ENCODE results near the gene LPGAT1. TPM values are rescaled to one million over a fixed set of nuclear protein-coding genes. Genes with fewer than 3 reads are reported as not detected.

Gene LPGAT1
- total and polyA plus RNA-seq, 2 experiments from 2014 or later = 36.4 to 92.1 TPM

DNA sequence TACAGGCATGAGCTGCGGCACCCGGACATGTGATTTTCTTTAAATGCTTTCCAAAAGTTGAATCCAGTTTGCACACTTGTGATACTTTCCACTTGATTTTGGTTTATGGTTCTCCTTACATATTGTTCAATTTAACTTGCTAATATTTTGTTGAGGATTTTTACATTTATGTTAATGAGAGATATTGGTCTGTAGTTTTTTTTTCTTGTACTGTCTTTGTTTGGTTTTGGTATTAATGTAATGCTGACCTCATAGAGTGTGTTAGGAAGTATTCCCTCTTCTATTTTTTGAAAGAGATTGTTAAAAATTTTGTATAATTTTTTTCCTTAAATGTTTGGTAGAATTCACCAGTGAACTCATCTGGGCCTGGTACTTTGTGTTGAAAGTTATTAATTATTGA is 34.6 kb upstream of the LPGAT1 start:
- Histone ChIP-seq H3K4me3 (no peak overlapping the region), H3K9me3 (ENCODE audit: low read depth) (no peaks in the 10 kb centered on the region), H3K9me2 (replicated peaks; ENCODE audit: insufficient read depth) (no peaks in the 10 kb centered on the region), H3K27ac (no peak overlapping the region), H3K4me2 (no peak overlapping the region), H2AFZ (no peak overlapping the region), H3K4me1 (ENCODE audit: insufficient read depth) (no peaks in the 10 kb centered on the region), H3K36me3 (replicated peaks; ENCODE audit: insufficient read depth, low read depth) (no peaks in the 10 kb centered on the region), H3K27me3 (no peaks in the 10 kb centered on the region), H4K20me1 (ENCODE audit: insufficient read depth, poor library complexity, severe bottlenecking) (no peaks in the 10 kb centered on the region), H3K79me2 (no peaks in the 10 kb centered on the region)
- DNase-seq (ENCODE audit: low spot score) = no peak
- TF ChIP-seq, protein P1, sequence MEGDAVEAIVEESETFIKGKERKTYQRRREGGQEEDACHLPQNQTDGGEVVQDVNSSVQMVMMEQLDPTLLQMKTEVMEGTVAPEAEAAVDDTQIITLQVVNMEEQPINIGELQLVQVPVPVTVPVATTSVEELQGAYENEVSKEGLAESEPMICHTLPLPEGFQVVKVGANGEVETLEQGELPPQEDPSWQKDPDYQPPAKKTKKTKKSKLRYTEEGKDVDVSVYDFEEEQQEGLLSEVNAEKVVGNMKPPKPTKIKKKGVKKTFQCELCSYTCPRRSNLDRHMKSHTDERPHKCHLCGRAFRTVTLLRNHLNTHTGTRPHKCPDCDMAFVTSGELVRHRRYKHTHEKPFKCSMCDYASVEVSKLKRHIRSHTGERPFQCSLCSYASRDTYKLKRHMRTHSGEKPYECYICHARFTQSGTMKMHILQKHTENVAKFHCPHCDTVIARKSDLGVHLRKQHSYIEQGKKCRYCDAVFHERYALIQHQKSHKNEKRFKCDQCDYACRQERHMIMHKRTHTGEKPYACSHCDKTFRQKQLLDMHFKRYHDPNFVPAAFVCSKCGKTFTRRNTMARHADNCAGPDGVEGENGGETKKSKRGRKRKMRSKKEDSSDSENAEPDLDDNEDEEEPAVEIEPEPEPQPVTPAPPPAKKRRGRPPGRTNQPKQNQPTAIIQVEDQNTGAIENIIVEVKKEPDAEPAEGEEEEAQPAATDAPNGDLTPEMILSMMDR (IDR thresholded peaks at IDR 0.05; ENCODE audit: poor library complexity) = no peak
- TF ChIP-seq EZH2 (IDR thresholded peaks at IDR 0.05; ENCODE audit: borderline replicate concordance) (no peak), EZH2phosphoT487 (IDR thresholded peaks at IDR 0.05; ENCODE audit: low read depth, severe bottlenecking, unreplicated experiment) (no peak)
- WGBS (ENCODE audit: low lambda C conversion rate, missing lambda C conversion rate) = 93% methylated on average over 2 of the region's 2 CpGs

DNA sequence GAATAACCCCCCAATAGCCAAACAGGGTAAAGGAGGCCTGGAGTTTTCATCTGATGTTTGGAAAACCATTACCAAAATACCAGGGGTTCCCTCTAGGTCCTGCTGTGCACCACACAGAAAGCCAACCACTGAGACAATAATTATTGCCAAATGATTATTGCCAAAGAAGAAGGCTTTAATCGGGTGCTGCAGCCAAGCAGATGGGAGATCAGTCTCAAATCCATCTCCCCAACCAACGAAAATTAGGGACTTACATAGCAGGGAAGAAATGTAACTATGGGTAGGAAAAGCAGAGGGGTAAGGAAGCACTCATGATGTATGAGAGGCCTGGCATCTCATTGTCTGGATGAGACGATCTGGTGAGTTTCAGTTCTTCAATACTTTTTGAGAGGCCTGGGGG is 28.8 kb upstream of the LPGAT1 start:
- H3K79me2 ChIP-seq = no peaks in the 10 kb centered on the region
- H3K4me2 ChIP-seq = no peak overlapping the region
- H4K20me1 ChIP-seq (ENCODE audit: insufficient read depth, poor library complexity, severe bottlenecking) = no peaks in the 10 kb centered on the region
- H3K4me3 ChIP-seq = no peak overlapping the region
- no peaks in the 10 kb centered on the region for H3K4me1 ChIP-seq (ENCODE audit: insufficient read depth)
- TF ChIP-seq EZH2phosphoT487 (IDR thresholded peaks at IDR 0.05; ENCODE audit: low read depth, severe bottlenecking, unreplicated experiment) (no peak), EZH2 (IDR thresholded peaks at IDR 0.05; ENCODE audit: borderline replicate concordance) (no peak)
- TF ChIP-seq, protein P1 (IDR thresholded peaks at IDR 0.05; ENCODE audit: poor library complexity) = no peak
- no peaks in the 10 kb centered on the region for H3K9me3 ChIP-seq (ENCODE audit: low read depth)
- H3K27me3 ChIP-seq = no peaks in the 10 kb centered on the region
- no peak for DNase-seq (ENCODE audit: low spot score)
- H3K36me3 ChIP-seq (replicated peaks; ENCODE audit: insufficient read depth, low read depth) = no peaks in the 10 kb centered on the region
- H3K9me2 ChIP-seq (replicated peaks; ENCODE audit: insufficient read depth) = no peaks in the 10 kb centered on the region
- no peak overlapping the region for H3K27ac ChIP-seq
- no peak overlapping the region for H2AFZ ChIP-seq
- WGBS (ENCODE audit: low lambda C conversion rate, missing lambda C conversion rate) = 84% methylated on average over 3 of the region's 3 CpGs

DNA sequence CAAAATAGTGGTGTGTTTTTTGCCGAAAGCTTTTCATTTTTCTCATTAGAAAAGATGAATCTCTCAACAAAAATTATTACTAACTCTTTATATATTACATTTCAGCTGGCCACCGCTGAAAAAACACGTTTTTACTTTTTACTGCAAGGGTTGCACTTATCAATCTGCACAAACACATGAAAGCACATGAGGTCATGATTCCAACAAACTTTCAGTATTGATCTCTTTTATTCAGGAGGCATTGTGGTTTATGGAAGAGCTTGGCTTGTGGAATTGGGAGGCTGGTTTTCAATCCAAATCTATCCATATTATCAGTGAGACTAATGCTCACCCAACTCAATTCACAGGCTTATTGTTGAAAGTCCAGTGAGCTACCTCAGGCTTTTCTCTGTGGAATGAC is 20.6 kb upstream of the LPGAT1 start:
- WGBS (ENCODE audit: low lambda C conversion rate, missing lambda C conversion rate) = 58% methylated on average over 3 of the region's 3 CpGs
- no peaks in the 10 kb centered on the region for H3K27me3 ChIP-seq
- H3K79me2 ChIP-seq = no peaks in the 10 kb centered on the region
- DNase-seq (ENCODE audit: low spot score) = no peak
- TF ChIP-seq, protein P1 (IDR thresholded peaks at IDR 0.05; ENCODE audit: poor library complexity) = no peak
- TF ChIP-seq EZH2phosphoT487 (IDR thresholded peaks at IDR 0.05; ENCODE audit: low read depth, severe bottlenecking, unreplicated experiment) = no peak
- TF ChIP-seq EZH2 (IDR thresholded peaks at IDR 0.05; ENCODE audit: borderline replicate concordance) = no peak
- no peak overlapping the region for H2AFZ ChIP-seq
- H3K4me2 ChIP-seq = no peak overlapping the region
- no peak overlapping the region for H3K27ac ChIP-seq
- H3K36me3 ChIP-seq (replicated peaks; ENCODE audit: insufficient read depth, low read depth) = no peaks in the 10 kb centered on the region
- no peaks in the 10 kb centered on the region for H3K9me3 ChIP-seq (ENCODE audit: low read depth)
- H4K20me1 ChIP-seq (ENCODE audit: insufficient read depth, poor library complexity, severe bottlenecking) = no peaks in the 10 kb centered on the region
- H3K4me1 ChIP-seq (ENCODE audit: insufficient read depth) = no peaks in the 10 kb centered on the region
- no peak overlapping the region for H3K4me3 ChIP-seq
- H3K9me2 ChIP-seq (replicated peaks; ENCODE audit: insufficient read depth) = no peaks in the 10 kb centered on the region
